ENCODE data around the gene TMEM178B. TPM values are rescaled to one million over a fixed set of nuclear protein-coding genes. Genes with fewer than 3 reads are reported as not detected.

Gene TMEM178B
- total and polyA plus RNA-seq, 3 experiments from 2014 or later = 0.02 to 1.1 (median 0.97) TPM

DNA sequence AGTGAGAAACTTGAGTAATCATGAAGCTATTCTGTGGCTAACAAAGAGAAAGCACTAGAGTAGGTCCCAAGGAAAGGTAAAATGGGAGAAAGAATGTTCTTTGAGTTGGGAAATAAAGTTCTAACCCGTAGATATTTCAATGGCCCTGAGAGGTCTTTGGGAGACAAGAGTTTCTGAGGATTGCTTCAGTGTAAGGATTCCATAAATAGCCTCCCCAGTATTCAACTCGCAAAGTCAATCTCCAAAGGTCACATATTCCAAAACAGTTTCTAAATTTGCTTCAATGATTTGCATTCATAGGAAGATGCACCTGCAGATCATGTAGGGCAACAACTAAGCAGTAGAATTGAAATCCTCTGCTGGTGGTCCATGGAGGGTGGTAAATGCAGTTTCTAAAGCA, 238.5 kb downstream of the TMEM178B start:
- Histone ChIP-seq H3K27ac (ENCODE audit: low read depth, low read length) (no peak overlapping the region), H3K4me3 (ENCODE audit: low read length) (no peak overlapping the region), H3K9me3 (ENCODE audit: low read length) (no peaks in the 10 kb centered on the region), H3K27me3 (ENCODE audit: insufficient read depth, low read length, poor library complexity, severe bottlenecking) (no peaks in the 10 kb centered on the region), H3K4me1 (ENCODE audit: insufficient read depth, low read length) (no peaks in the 10 kb centered on the region), H3K36me3 (ENCODE audit: insufficient read depth, low read length) (no peaks in the 10 kb centered on the region)
- no peak overlapping the region for H3K27ac Mint-ChIP-seq
- no peak for DNase-seq
- H3K27me3 Mint-ChIP-seq = peaks cover 0 to 10% of the 10 kb centered on the region in 2 donors
- no peaks in the 10 kb centered on the region for H3K9me3 Mint-ChIP-seq
- ChIA-PET POLR2A (no interaction called here), CTCF (no interaction called here)
- H3K4me3 Mint-ChIP-seq = no peak overlapping the region
- no peaks in the 10 kb centered on the region for H3K36me3 Mint-ChIP-seq
- no peaks in the 10 kb centered on the region for H3K4me1 Mint-ChIP-seq

DNA sequence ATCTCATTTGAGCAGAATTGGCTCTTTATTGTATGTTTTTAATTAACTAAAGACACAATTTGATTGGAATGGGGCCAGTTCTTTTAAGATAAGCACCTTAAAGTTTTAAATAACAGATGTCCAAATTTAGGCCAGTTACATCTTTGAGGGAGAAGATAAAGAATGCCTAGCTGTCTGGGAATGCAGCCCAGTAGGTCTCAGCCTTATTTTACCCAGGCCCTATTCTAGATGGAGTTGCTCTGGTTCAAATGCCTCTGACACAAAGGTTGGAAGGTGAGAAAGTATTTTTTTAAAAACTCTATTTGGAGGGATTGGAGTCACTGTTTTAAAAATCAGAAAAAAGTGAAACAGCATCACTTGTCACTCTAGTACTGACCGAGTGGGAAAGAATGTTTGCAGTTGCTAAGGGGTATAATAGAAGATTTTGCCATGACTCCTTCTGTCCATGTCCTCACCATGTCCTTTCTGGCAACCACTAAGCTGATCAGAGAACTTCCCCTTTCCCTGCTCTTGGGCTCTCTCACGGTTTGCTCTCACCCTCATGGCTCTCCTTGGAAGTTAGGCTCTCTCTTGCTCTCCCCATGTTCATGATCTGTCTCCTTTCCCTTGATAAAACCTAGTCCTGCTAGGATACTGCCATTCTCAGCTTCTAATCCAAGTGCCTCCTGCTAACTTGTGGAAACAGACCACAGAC, 239.1 kb downstream of the TMEM178B start:
- no peaks in the 10 kb centered on the region for H3K9me3 Mint-ChIP-seq
- Histone ChIP-seq H3K36me3 (ENCODE audit: insufficient read depth, low read length) (no peaks in the 10 kb centered on the region), H3K9me3 (ENCODE audit: low read length) (no peaks in the 10 kb centered on the region), H3K27ac (ENCODE audit: low read depth, low read length) (no peak overlapping the region), H3K4me3 (ENCODE audit: low read length) (no peak overlapping the region), H3K27me3 (ENCODE audit: insufficient read depth, low read length, poor library complexity, severe bottlenecking) (no peaks in the 10 kb centered on the region), H3K4me1 (ENCODE audit: insufficient read depth, low read length) (no peaks in the 10 kb centered on the region)
- no peak for DNase-seq
- POLR2A ChIA-PET = no interaction called here
- CTCF ChIA-PET = no interaction called here
- peaks cover 0 to 4% of the 10 kb centered on the region in 2 donors for H3K27me3 Mint-ChIP-seq
- no peaks in the 10 kb centered on the region for H3K4me1 Mint-ChIP-seq
- H3K4me3 Mint-ChIP-seq = no peak overlapping the region
- no peaks in the 10 kb centered on the region for H3K36me3 Mint-ChIP-seq
- H3K27ac Mint-ChIP-seq = no peak overlapping the region

DNA sequence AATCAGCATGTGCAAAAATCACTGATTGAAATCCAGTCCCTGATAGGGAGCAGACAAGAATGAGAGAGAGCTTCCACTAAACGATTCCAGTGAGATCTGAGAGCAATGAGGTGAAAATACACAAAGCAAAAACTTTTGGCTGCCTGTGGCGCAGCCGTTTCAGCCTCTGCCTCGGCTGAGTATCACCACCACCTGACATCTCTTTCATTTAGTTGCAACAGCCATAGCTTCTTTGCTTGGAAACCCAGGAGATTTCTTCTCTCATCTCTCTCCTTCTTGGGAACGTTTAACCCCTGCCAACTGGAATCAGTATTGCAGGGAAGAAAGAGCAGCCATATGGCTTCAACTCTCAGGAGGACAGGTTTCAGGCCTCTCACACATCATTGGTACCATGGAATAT, 240.0 kb downstream of the TMEM178B start:
- Mint-ChIP-seq H3K36me3 (no peaks in the 10 kb centered on the region), H3K9me3 (no peaks in the 10 kb centered on the region), H3K4me1 (no peaks in the 10 kb centered on the region), H3K4me3 (no peak overlapping the region), H3K27me3 (peaks cover 2 to 8% of the 10 kb centered on the region in 2 donors), H3K27ac (no peak overlapping the region)
- H3K9me3 ChIP-seq (ENCODE audit: low read length) = no peaks in the 10 kb centered on the region
- H3K4me1 ChIP-seq (ENCODE audit: insufficient read depth, low read length) = no peaks in the 10 kb centered on the region
- no peaks in the 10 kb centered on the region for H3K27me3 ChIP-seq (ENCODE audit: insufficient read depth, low read length, poor library complexity, severe bottlenecking)
- H3K36me3 ChIP-seq (ENCODE audit: insufficient read depth, low read length) = no peaks in the 10 kb centered on the region
- H3K27ac ChIP-seq (ENCODE audit: low read depth, low read length) = no peak overlapping the region
- H3K4me3 ChIP-seq (ENCODE audit: low read length) = no peak overlapping the region
- no peak for DNase-seq
- ChIA-PET CTCF (no interaction called here), POLR2A (no interaction called here)

DNA sequence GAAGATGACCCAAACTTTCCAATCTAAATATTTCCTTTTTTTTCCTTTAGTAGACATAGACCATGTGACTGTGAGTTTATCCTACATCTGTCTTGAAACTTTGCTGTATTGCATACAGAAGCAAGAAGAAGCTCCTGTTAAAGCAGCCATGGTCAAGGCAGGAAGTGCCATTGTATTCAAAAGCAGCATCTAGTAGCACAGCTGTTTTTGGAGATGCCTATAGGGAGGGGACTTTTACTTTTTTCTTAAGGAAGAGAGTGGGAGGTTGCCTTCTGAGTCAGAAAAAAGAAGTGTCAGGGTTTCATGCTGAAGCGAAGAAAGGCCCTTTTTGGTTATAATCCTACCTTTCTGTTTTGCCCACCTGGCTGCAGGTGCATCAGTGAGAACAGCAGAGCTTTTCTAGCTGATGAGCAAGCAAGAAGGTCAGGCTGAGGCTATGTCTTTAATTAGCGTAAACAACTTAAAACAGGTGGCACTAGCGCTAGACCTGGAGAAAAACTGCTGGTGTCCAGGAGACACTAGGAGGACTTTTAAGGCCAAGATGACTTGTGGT, 243.2 kb downstream of the TMEM178B start:
- no peaks in the 10 kb centered on the region for H3K4me1 Mint-ChIP-seq
- Histone ChIP-seq H3K27ac (ENCODE audit: low read depth, low read length) (no peak overlapping the region), H3K4me1 (ENCODE audit: insufficient read depth, low read length) (no peaks in the 10 kb centered on the region), H3K4me3 (ENCODE audit: low read length) (no peak overlapping the region), H3K36me3 (ENCODE audit: insufficient read depth, low read length) (no peaks in the 10 kb centered on the region), H3K27me3 (ENCODE audit: insufficient read depth, low read length, poor library complexity, severe bottlenecking) (no peaks in the 10 kb centered on the region), H3K9me3 (ENCODE audit: low read length) (no peaks in the 10 kb centered on the region)
- peak overlapping the region in 1 of 8 donors; percentile 17 for H3K27ac Mint-ChIP-seq
- no peak for DNase-seq
- H3K9me3 Mint-ChIP-seq = no peaks in the 10 kb centered on the region
- no peaks in the 10 kb centered on the region for H3K36me3 Mint-ChIP-seq
- H3K4me3 Mint-ChIP-seq = no peak overlapping the region
- ChIA-PET POLR2A (no interaction called here), CTCF (no interaction called here)
- peaks cover 2 to 13% of the 10 kb centered on the region in 2 donors for H3K27me3 Mint-ChIP-seq

DNA sequence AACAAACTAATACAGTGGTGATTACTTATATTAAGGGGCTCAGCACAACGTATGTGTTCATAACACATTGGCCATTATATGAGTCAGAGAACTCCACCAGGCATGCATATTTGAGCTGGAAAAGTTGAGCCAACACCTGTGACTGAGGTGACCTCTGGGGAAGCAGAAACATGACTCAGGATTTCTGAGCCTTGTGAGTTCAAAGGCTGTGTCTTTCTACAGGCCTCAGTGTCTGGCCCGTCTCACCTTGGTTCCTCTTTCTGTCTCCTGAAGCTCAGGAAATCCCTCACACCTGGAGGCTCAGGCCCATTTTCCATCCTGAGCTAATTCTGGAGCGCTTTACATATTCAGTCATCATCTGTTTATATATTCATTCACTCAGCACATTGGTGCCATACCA, 246.4 kb downstream of the TMEM178B start:
- Mint-ChIP-seq H3K27ac (no peak overlapping the region), H3K4me3 (no peak overlapping the region), H3K27me3 (peaks cover 6 to 18% of the 10 kb centered on the region in 2 donors), H3K36me3 (no peaks in the 10 kb centered on the region), H3K4me1 (no peaks in the 10 kb centered on the region), H3K9me3 (no peaks in the 10 kb centered on the region)
- ChIA-PET CTCF (no interaction called here), POLR2A (no interaction called here)
- Histone ChIP-seq H3K36me3 (ENCODE audit: insufficient read depth, low read length) (no peaks in the 10 kb centered on the region), H3K4me1 (ENCODE audit: insufficient read depth, low read length) (no peaks in the 10 kb centered on the region), H3K4me3 (ENCODE audit: low read length) (no peak overlapping the region), H3K27me3 (ENCODE audit: insufficient read depth, low read length, poor library complexity, severe bottlenecking) (no peaks in the 10 kb centered on the region), H3K9me3 (ENCODE audit: low read length) (no peaks in the 10 kb centered on the region), H3K27ac (ENCODE audit: low read depth, low read length) (no peak overlapping the region)
- no peak for DNase-seq

DNA sequence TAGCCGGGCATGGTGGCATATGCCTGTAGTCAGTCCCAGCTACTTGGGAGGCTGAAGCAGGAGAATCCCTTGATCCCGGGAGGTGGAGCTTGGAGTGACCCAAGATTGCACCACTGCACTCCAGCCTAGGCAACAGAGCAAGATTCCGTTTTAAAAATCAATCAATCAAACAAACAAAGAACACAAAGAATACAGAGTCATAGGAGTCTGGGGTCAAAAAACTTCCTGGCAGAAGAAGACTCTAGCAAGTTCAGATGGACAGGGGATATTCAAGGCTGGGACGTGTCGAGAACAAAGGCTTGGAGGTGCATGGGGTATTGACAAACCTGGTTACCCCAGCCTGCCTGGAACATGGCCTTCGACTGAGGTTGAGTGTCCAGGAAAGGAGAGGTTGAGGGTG, 248.5 kb downstream of the TMEM178B start:
- Mint-ChIP-seq H3K9me3 (peaks cover 0 to 2% (median 0%) of the 10 kb centered on the region in 5 donors), H3K27ac (no peak overlapping the region), H3K4me1 (no peaks in the 10 kb centered on the region), H3K27me3 (peaks cover 6 to 18% of the 10 kb centered on the region in 2 donors), H3K36me3 (no peaks in the 10 kb centered on the region), H3K4me3 (no peak overlapping the region)
- no peaks in the 10 kb centered on the region for H3K27me3 ChIP-seq (ENCODE audit: insufficient read depth, low read length, poor library complexity, severe bottlenecking)
- no peaks in the 10 kb centered on the region for H3K36me3 ChIP-seq (ENCODE audit: insufficient read depth, low read length)
- no peak overlapping the region for H3K27ac ChIP-seq (ENCODE audit: low read depth, low read length)
- DNase-seq = no peak
- ChIA-PET POLR2A (no interaction called here), CTCF (no interaction called here)
- no peak overlapping the region for H3K4me3 ChIP-seq (ENCODE audit: low read length)
- H3K4me1 ChIP-seq (ENCODE audit: insufficient read depth, low read length) = no peaks in the 10 kb centered on the region
- no peaks in the 10 kb centered on the region for H3K9me3 ChIP-seq (ENCODE audit: low read length)

DNA sequence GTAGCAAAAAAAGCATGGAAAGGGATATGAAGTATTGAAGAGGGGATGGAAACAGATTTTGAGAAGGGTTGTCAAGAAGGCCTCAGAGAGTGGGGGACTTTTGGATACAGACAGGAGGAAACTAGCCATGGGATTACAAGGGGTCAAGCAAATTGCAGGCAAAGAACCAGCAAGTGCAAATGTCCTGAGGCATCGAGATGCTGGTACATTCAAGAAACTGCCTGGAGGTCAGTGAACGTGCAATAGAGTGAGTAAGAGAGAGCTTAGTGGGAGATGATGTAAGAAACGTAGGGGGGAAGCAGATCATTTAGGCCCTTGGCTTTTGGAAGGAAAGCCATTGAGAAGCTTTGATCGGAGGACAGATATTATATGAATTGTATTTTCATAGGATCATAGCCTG, 250.0 kb downstream of the TMEM178B start:
- Histone ChIP-seq H3K36me3 (ENCODE audit: insufficient read depth, low read length) (no peaks in the 10 kb centered on the region), H3K9me3 (ENCODE audit: low read length) (no peaks in the 10 kb centered on the region), H3K27me3 (ENCODE audit: insufficient read depth, low read length, poor library complexity, severe bottlenecking) (no peaks in the 10 kb centered on the region), H3K27ac (ENCODE audit: low read depth, low read length) (no peak overlapping the region), H3K4me1 (ENCODE audit: insufficient read depth, low read length) (no peaks in the 10 kb centered on the region), H3K4me3 (ENCODE audit: low read length) (no peak overlapping the region)
- H3K9me3 Mint-ChIP-seq = peaks cover 0 to 2% (median 0%) of the 10 kb centered on the region in 5 donors
- peaks cover 4 to 14% of the 10 kb centered on the region in 2 donors for H3K27me3 Mint-ChIP-seq
- no peak overlapping the region for H3K4me3 Mint-ChIP-seq
- CTCF ChIA-PET = no interaction called here
- POLR2A ChIA-PET = no interaction called here
- no peaks in the 10 kb centered on the region for H3K36me3 Mint-ChIP-seq
- DNase-seq = no peak
- H3K4me1 Mint-ChIP-seq = no peaks in the 10 kb centered on the region
- no peak overlapping the region for H3K27ac Mint-ChIP-seq

DNA sequence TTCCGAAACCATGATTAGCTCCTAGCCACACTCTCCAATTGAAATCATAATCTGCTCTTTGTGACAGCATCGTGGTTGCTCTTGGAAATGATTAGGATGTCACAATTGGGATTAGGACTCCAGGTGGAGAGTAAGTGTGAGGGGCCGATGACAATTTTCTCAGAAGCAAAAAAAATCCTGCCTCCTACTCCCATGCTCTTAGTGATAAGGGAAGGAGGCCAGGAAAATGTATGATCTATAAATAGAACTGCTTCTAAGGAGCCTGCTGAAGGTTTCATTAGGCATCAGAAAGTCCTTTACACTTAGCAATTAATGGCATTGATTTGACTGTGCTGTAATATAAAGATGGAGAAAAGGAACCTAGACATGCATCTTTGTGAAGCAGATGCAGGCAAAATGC, 251.0 kb downstream of the TMEM178B start:
- H3K4me1 ChIP-seq (ENCODE audit: insufficient read depth, low read length) = no peaks in the 10 kb centered on the region
- H3K36me3 ChIP-seq (ENCODE audit: insufficient read depth, low read length) = no peaks in the 10 kb centered on the region
- Mint-ChIP-seq H3K4me3 (no peak overlapping the region), H3K9me3 (peaks cover 0 to 2% (median 0%) of the 10 kb centered on the region in 5 donors), H3K27ac (no peak overlapping the region), H3K36me3 (no peaks in the 10 kb centered on the region), H3K27me3 (peaks cover 7 to 12% of the 10 kb centered on the region in 2 donors), H3K4me1 (no peaks in the 10 kb centered on the region)
- ChIA-PET POLR2A (no interaction called here), CTCF (no interaction called here)
- H3K27me3 ChIP-seq (ENCODE audit: insufficient read depth, low read length, poor library complexity, severe bottlenecking) = no peaks in the 10 kb centered on the region
- H3K9me3 ChIP-seq (ENCODE audit: low read length) = no peaks in the 10 kb centered on the region
- DNase-seq = no peak
- H3K27ac ChIP-seq (ENCODE audit: low read depth, low read length) = no peak overlapping the region
- H3K4me3 ChIP-seq (ENCODE audit: low read length) = no peak overlapping the region
